ENCODE results near the gene CHRNA1. TPM values are rescaled to one million over a fixed set of nuclear protein-coding genes. Genes with fewer than 3 reads are reported as not detected.

Gene CHRNA1
- 1.9 and 21.1 TPM in 2 replicates for total RNA-seq

- no peak for DNase-seq (ENCODE audit: extremely low read depth, low read depth, low spot score)
Measured at GRCh38 chr2:174764280-174765255, at the start of gene CHRNA1. Gene CHRNA1 (minus strand): TSS chr2:174764472. CDS start chr2:174764394, 78 bp downstream.

- no peak for DNase-seq (ENCODE audit: extremely low read depth, low read depth, low spot score)
Measured at GRCh38 chr2:174812037-174812436, 47.8 kb upstream of the CHRNA1 start.

- no peak for DNase-seq (ENCODE audit: extremely low read depth, low read depth, low spot score)
Measured at GRCh38 chr2:174807931-174808330, 43.7 kb upstream of the CHRNA1 start.

- DNase-seq (ENCODE audit: extremely low read depth, low read depth, low spot score) = no peak
Measured at GRCh38 chr2:174805803-174806202, 41.5 kb upstream of the CHRNA1 start.

GRCh38 chr2:174802459-174802858 lies 38.2 kb upstream of the CHRNA1 start:
- no peak for DNase-seq (ENCODE audit: extremely low read depth, low read depth, low spot score)

GRCh38 chr2:174800436-174801205 lies 36.3 kb upstream of the CHRNA1 start:
- no peak for DNase-seq (ENCODE audit: extremely low read depth, low read depth, low spot score)

GRCh38 chr2:174798801-174799200 lies 34.5 kb upstream of the CHRNA1 start:
- DNase-seq (ENCODE audit: extremely low read depth, low read depth, low spot score) = no peak

GRCh38 chr2:174797781-174798276 lies 33.6 kb upstream of the CHRNA1 start:
- DNase-seq (ENCODE audit: extremely low read depth, low read depth, low spot score) = no peak

- DNase-seq (ENCODE audit: extremely low read depth, low read depth, low spot score) = no peak
Measured at GRCh38 chr2:174796319-174796771, 32.1 kb upstream of the CHRNA1 start.

GRCh38 chr2:174794851-174795374 lies 30.6 kb upstream of the CHRNA1 start:
- no peak for DNase-seq (ENCODE audit: extremely low read depth, low read depth, low spot score)

GRCh38 chr2:174792309-174793025 lies 28.2 kb upstream of the CHRNA1 start:
- no peak for DNase-seq (ENCODE audit: extremely low read depth, low read depth, low spot score)

GRCh38 chr2:174791746-174792280 lies 27.5 kb upstream of the CHRNA1 start:
- no peak for DNase-seq (ENCODE audit: extremely low read depth, low read depth, low spot score)

- no peak for DNase-seq (ENCODE audit: extremely low read depth, low read depth, low spot score)
Measured at GRCh38 chr2:174791020-174791419, 26.7 kb upstream of the CHRNA1 start.

- no peak for DNase-seq (ENCODE audit: extremely low read depth, low read depth, low spot score)
Measured at GRCh38 chr2:174789001-174789400, 24.7 kb upstream of the CHRNA1 start.

GRCh38 chr2:174788291-174788929 lies 24.1 kb upstream of the CHRNA1 start:
- DNase-seq (ENCODE audit: extremely low read depth, low read depth, low spot score) = no peak

GRCh38 chr2:174787487-174788205 lies 23.4 kb upstream of the CHRNA1 start:
- DNase-seq (ENCODE audit: extremely low read depth, low read depth, low spot score) = no peak

GRCh38 chr2:174786066-174786725 lies 21.9 kb upstream of the CHRNA1 start:
- no peak for DNase-seq (ENCODE audit: extremely low read depth, low read depth, low spot score)

- no peak for DNase-seq (ENCODE audit: extremely low read depth, low read depth, low spot score)
Measured at GRCh38 chr2:174785481-174785880, 21.2 kb upstream of the CHRNA1 start.
